G401 (cell line): Measurements from ENCODE around the gene INS. TPM values are rescaled to one million over a fixed set of nuclear protein-coding genes. Genes with fewer than 3 reads are reported as not detected.
A peak's percentile ranks its signal among the peaks of the same experiment; 100 is the strongest.
"Not testable (repeated sequence)": the region's sequence is repeated elsewhere in the genome, so short reads cannot be mapped to it uniquely, and the experiment has no call there.

Source experiments
- DNase-seq: peaks from one replicate; pipeline ENCODE4 v3.0.0-alpha.2; 2015; ENCODE audit warnings: low spot score
- in situ Hi-C: cut with HindIII; loops from 2 replicates; pipeline ENCODE4 v1.10.0; 2016; ENCODE audit warnings: low sequenced_read_pairs, mixed read lengths
- total RNA-seq: library from RNA; depleted of rRNA; stranded (reverse); fragments of >200 nt; shearing (Covaris generic); gene quantifications from 2 replicates; pipeline ENCODE4 v1.2.3, GENCODE V29; 2014

The INS gene
- total RNA-seq, 1 experiment from 2014 or later, result not detected

DNA sequence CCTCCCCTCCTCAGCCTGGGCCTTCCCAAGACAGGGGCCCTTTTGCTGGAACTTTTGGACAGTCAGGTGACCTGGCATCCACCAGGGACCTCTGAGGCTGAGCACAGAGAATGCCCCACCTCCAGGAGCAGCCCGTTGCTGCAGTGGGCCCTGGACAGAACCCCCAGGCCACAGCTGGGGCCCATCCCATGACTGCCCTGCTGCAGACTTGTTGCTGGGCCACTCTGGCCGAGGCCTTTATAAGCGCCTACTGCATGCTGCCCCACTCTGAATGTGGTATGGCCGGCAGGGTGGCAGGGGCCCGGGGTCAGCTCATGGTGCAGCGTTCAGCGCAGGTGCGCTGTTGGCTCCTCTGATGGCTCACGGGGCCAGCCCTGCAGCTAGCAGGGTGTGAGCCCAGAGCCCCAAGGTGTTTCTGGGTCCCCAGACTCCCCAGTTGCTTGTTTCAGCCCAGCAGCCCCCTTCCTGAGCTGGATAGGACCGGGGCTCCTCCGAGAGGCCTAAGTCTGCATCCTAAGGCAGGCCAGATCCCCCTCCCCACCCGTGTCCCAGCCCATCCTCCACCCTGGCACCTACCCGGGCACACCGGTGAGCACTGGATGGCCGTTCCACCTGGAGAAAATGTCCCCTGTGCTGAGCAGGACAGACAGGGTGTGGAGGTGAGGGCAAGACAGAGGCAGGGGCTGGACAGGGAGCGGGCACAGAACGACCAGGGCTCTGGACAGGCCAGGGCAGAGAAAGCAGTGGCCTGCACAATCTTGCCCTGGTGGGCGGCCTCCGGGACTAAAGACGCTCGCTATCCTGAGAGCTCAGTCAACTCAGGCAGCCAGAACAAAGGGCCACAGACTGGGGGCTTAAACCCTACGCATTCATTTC lies 38.7 kb upstream of the INS start:
- DNase-seq, result no peak
- in situ Hi-C loops, result no loop called here

DNA sequence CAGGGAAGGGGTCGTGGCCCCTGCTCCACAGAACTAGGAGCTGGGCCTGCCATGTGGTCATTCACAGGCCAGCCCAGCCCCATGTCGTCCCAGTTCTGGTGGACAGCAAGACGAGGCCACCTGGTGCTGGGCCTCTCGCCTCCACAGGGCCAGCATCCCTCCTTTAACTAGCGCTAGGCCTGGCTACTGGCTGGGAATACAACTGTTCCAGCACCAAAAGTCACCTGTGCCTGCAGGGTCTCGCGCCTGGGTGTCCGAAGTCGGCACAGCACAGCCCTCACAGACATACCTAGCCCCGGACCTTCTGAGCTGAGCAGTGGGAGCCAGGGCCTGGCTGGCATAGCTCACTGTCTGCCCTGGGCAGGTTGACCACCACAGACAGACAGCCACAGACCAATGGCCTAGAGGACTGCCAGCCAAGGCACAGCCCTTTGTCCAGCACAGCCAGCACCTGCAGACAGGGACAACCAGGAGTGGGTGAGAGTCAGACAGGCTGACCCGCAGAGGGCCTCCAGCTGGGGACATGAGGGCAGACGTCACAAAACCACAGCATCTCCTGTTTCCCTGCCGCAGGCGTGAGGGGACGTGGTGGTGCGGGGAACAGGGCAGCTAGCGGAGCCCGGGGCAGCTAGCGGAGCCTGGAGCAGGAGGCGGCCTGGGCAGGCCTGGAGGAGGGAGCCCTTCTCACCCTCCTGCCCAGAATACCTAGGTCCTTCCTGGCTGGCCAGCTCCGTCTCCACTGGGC lies 37.8 kb upstream of the INS start:
- in situ Hi-C loops, result no loop called here
- no peak for DNase-seq

DNA sequence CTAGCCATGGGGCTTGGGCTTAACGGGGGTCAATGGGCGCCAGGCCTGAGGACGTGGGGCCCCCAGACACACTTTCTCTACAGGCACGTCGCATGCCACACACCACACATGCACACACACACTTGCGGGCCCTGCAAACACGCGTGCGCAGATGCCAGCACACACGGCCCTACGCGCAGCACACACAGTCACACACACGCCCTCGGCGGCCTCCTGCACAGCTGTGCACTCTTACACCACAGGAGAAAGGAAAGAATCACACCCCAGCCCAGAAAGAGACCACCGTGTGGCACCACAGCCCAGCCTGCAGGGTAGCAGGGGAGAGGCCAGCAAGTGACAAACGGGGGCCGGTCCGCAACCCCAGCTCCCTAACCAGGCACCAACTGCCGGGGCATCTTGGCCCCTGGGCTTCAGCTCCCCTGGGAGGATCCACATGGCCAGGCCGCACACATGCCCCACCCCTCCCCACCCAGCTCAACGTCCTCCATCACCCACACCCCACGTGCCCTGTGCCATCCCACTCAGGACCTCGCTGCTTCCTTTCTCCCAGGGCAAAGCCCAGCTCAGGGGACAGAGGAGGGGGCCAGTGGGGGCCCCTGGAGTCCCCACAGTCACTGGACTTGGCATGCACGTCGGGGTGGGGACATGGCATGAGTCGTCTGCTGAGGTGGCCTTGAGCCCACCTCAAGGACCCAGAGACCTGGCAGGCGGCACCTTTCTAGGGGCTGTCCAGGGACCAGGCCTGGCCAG lies 36.9 kb upstream of the INS start:
- no peak for DNase-seq
- in situ Hi-C loops, result no loop called here

DNA sequence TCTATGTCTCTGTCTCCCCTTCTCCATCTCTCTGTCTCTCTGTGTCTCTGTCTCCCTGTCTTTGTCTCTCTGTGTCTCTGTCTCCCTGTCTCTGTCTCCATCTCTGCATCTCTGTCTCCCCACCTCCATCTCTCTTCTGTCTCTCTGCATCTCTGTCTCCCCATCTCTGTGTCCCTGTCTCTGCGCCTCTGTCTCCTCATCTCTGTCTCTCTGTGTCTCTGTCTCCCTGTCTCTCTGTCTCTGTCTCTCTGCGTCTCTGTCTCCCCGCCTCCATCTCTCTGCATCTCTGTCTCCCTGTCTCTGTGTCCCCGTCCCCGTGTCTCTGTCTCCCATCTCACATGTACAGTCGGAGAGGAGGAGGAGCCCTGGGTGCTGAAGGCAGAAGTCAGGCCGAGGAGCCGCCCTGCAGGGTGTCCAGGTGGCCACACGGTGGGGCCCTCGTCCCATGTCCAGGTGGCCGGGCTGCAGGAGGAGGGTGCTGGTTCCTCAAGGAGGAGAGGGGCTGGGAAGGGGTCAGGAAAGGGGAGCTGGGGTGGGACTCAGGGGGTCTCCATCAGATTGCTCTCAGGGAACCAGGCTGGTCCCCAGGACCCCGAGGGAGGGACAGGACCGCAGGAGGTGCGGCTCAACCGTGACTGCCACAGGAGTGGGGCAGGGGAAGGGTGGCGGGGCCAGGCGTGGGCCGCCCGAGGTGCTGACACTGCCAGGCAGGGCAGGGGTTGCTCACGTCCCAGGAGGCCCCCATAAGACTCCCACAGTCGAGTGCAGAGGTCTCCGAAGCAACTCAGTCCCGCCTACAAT lies 36.2 kb upstream of the INS start:
- in situ Hi-C loops, result no loop called here

DNA sequence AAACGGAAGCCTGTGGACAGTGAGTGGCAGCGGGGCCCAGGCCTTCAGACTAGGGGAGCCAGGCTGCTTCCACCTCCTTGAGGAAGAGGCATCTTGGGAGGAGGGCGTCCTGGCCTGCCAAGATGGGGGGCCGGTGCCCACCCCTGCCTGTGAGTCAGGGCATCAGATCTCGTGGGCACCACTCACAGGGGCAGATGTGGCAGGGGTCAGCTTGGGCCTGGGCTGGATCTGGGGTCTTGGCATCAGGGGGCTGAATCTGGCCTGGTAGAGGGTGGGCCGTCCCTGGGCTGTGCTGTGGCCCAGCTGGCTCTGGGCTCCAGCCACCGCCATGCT lies 34.7 kb upstream of the INS start:
- in situ Hi-C loops, result no loop called here
- no peak for DNase-seq

More for the DNA sequence above, 36.2 kb upstream of the INS start:
- peak; percentile 73 for DNase-seq

DNA sequence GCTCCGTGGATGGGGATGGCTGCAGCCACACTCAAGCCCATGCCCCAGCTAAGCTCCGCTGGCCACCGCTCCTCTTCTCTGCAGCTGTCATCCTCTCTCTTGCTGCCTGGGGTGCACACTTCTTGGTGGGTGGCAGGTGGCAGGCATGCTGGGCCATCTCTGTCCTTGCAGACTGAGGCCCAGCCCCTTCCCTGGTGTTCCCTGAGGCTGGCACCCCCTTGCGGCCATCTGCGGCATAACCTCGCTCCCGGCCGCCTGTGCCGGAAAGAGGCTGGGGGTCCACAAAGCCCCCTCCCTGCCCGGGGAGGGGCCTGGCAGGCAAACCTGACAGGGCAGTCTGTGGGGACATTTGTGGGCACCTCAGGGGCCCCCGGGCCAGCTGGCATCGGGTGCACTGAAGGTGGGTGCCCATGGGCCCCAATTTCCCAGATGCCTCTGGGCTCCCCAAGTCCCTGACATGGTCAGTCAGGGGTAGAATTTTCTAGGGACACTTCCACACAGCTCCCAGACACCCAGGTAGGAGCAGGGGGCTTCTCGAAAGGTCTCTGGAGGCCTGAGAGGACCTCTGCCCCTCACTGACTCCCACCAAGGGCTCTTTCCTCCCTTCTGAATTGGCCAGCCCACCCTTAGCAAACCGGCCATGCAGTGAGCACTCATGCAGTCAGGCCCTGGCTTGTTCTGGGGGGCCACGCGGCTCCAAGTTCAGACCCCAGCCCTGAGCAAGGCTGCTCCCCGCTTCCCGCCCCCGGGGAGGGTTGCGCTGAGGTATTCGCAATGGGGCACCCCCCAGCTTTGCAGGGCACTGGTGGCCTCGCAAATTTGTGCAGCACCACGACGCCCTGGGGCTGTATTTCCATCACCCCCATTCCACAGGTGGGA lies 34.1 kb upstream of the INS start:
- no peak for DNase-seq
- in situ Hi-C loops, result no loop called here

GRCh38 chr11:2193888-2194595 lies 33.0 kb upstream of the INS start:
- in situ Hi-C loops, DNase-seq: not testable (repeated sequence)

- DNase-seq, result no peak
- in situ Hi-C loops, result no loop called here
These were observed 32.3 kb upstream of the INS start for GRCh38 chr11:2193099-2193887.

GRCh38 chr11:2192435-2192834 lies 31.4 kb upstream of the INS start:
- in situ Hi-C loops, result no loop called here

DNA sequence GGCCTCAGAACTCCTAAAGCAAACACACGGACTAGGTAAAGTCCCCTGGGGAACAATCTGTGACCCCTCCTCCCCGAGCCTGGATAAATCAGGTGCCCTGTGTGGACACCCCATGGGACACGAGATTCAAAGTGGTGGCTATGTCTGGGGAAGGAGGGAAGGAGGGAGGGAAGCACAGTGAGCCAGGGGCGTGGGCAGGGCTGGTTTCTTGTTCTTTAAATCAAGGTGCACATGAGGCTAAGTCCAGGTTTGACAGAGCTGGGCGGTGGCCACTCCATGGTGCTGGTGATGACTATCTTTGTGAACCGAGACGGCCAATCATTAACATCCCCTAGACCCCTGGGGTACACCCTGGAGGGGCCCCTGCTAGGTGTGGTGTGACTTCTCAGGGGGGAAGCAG lies 30.9 kb upstream of the INS start:
- no peak for DNase-seq
- in situ Hi-C loops, result no loop called here

More at GRCh38 chr11:2192435-2192834, 31.4 kb upstream of the INS start:
- DNase-seq, result no peak

DNA sequence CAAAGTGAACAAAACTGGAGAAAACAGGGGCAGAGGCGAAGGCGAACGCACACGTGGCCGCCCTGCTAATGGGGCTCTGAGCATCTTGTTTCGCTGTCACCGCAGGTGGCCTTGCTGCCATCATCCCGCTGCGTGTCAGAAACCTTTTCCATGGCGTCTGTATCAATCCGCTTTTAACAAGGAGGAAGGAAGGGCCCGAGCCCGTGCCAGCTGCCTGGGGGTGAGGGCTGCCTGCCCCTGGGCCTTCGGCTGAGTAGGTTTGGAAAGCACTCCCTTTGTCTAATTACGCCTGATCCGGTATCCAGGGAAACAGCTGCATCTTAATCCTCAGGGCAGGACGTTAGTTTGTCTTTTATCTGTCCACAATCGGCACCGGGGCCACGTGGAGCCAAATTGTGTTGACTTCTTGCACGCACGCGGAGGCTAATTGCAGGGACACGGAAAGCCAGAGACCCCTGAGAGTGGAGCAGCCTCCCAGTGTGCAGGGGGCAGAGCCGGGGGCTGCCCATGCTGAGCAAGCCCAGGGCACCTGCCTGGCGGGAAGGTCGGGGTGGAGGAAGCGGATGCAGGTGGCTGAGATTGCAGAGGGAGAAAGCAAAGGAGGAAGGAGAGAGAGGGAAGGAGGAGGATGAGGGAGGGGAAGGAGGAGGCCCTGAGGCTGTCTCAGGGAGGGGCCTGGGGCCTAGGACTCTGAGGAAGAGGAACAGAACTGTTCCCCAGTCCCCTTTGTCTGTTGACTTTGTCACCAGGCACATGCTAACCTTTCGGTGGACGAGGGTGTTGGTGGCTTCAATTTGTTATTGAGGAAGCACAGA lies 29.9 kb upstream of the INS start:
- in situ Hi-C loops, result no loop called here
- no peak for DNase-seq

GRCh38 chr11:2189938-2190656 lies 29.1 kb upstream of the INS start:
- in situ Hi-C loops, result no loop called here
- DNase-seq, result no peak

DNA sequence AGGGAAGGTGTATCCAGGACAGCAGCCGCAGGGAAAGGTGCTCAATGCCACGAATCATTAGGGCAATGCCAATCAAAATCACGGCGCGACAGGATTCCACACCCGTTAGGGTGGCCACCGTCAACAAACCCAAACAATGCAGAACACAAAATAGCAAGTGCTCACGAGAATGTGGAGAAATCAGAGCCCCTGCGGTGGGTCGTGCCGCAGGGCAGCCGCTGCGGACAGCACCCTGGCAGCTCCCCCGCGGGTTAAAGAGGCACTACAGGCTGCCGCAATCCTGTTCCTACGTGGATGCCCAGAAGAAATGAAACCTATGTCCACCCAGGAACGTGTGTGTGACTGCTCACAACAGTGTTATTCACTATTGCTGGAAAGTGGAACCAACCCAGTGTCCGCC lies 27.7 kb upstream of the INS start:
- in situ Hi-C loops, result no loop called here
- DNase-seq, result no peak

DNA sequence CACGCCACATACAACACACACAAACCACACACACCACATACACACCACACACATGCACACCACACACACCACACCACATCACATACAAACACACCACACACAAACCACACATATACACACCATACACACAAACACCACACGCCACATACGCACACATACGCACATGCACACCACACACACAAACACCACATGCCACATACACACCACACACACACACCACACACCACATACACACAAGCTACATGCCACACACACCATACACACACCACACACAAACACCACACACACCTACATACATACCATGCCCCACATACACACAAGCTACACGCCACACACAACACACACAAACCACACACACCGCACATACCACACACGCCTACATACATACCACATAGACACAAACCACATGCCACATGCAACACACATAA lies 26.3 kb upstream of the INS start:
- DNase-seq, result no peak
- in situ Hi-C loops, result no loop called here

GRCh38 chr11:2186669-2187279 lies 25.8 kb upstream of the INS start:
- DNase-seq, result peak; percentile 8
- in situ Hi-C loops, result no loop called here
